GM21786 (cell line): ENCODE results near the gene CRACR2A.

ENCODE experiments used
- ATAC-seq: cut with Tn5 transposase; IDR thresholded peaks from one replicate; pipeline ENCODE4 v1.9.1; 2021; ENCODE audit not compliant: unreplicated experiment

The CRACR2A gene

DNA sequence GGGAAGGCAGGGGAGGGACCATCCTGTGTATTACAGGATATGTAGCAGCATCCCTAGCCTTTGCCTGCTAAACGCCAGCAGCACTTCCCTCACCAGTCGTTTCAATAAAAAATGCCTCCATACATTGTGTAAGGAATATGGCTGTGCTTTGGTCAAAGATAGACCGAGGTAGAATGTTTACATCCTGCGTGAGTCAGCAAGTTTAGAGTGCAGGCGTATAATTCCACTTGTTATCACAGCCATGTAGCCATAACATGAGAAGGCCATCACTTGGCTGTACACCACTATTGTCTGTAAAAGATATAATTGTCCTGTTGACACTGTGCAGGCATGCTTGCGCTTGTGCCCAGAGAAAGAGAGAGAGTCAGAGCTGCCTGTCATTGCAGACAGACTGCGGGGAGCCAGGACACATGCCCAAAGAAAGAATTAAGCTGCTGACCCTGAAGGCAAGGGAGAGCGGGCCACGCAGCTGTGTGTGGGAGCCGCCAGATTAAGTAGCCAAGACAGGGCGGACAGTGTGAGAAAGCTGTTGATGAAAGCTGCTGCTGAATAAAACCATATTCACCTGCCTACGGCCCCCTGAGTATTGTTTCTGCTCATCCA lies 68.4 kb downstream of the CRACR2A start:
- ATAC-seq = no peak

DNA sequence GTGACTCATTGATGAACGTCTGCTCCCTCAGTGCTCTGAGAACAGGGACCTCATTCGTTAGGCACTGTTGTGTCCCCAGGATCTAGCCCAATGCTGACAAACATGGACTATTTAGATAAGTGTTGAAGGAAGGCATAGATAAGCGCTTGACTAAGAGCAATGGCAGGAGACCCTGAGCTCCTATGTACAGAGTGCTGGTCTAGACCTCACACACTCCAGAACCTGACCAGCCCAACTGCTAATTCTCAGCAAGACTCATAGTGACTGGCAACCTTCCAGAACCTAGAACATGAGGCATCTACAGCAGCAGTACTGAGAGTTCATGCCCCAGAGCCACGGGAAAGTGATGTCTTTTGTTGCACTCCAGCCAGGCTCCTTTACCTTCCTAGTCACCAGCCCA lies 69.2 kb downstream of the CRACR2A start:
- ATAC-seq = no peak

- ATAC-seq = no peak
Observed at GRCh38 chr12:3681595-3682061, 71.3 kb downstream of the CRACR2A start.

GRCh38 chr12:3680919-3681594 lies 71.9 kb downstream of the CRACR2A start:
- no peak for ATAC-seq

DNA sequence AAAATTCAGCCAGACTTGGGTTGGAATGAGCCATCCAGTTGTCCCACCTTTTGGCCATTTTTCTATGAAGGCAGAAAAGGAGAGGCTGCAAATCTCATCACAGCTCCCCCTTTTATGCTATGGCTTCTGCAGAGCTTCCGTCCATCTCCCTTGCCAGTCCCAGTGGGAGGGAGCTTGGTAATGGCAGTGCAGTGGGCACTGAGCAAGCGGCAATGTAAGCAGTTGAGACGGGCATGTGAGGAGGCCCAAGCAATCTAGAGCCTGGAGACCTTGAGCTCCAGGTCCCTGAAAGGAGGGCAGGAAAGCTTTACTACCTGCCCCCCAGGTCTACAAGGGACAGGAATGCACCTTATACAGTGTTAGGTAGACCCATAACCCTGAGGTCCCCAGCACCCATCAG lies 73.1 kb downstream of the CRACR2A start:
- no peak for ATAC-seq

- ATAC-seq = no peak
Observed at GRCh38 chr12:3677609-3678008, 75.3 kb downstream of the CRACR2A start.

- ATAC-seq = no peak
Observed at GRCh38 chr12:3673981-3674708, 78.8 kb downstream of the CRACR2A start.

- no peak for ATAC-seq
Observed at GRCh38 chr12:3672113-3672509, 80.8 kb downstream of the CRACR2A start.

DNA sequence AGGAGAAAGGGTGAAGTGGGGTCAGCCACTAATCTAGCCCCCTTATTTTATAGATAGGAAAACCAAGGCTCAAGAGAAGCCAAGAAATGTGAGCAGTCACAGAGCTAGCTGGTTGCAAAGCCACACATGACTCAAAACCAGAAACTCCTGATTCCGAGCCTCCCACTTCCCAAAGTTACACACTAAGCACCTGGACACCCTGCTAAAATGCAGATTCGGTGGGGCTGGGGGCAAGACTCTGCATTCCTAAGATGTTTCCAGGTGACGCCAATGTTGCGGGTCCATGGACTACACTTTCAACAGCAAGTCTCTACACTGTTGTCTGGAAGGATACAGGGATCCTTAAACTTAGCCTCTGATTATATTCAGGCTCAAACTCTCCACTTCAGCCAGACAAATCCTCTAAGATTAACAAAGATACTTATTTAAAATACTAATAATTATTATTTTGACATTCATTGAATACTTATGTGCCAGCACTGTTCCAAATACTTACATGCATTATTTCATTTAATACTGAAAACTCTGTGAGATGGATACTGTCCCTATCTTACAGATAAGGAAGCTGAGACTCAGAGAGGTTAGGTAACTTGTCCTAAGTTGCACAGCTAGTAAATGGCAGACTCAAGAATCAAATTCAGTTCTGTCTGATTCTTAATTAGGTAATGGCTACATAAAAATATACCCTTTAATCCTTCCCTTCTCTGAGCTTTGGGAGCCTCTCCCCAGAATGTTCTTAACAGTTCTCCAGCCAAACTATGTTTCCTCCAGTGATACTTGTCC lies 81.4 kb downstream of the CRACR2A start:
- no peak for ATAC-seq

GRCh38 chr12:3670083-3670620 lies 82.8 kb downstream of the CRACR2A start:
- no peak for ATAC-seq

DNA sequence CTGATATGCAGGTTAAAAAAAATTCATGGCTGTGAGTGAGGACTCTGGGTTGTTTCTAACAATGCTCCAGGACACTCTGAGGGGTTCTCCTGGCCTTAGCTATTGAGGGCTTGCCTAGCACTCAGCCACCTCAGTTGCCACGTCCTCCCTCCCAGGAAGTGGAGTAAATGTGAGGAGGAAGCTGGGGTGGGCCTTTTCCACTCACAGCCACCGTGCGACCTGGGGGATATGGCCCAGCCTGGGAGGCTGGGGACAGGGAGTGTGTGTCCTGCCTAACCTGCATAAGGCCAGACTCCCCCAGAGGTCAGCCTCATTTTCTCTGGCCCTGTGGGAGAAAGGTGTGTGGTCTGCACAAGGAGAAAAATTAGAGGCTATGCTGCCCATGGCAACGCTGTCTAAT lies 83.3 kb downstream of the CRACR2A start:
- no peak for ATAC-seq

GRCh38 chr12:3668479-3669165 lies 84.3 kb downstream of the CRACR2A start:
- ATAC-seq = no peak

- no peak for ATAC-seq
Observed at GRCh38 chr12:3667485-3667884, 85.4 kb downstream of the CRACR2A start.

GRCh38 chr12:3666441-3666840 lies 86.5 kb downstream of the CRACR2A start:
- no peak for ATAC-seq

- no peak for ATAC-seq
Observed at GRCh38 chr12:3662521-3662921, 90.4 kb downstream of the CRACR2A start.

GRCh38 chr12:3661028-3661427 lies 91.9 kb downstream of the CRACR2A start:
- no peak for ATAC-seq

DNA sequence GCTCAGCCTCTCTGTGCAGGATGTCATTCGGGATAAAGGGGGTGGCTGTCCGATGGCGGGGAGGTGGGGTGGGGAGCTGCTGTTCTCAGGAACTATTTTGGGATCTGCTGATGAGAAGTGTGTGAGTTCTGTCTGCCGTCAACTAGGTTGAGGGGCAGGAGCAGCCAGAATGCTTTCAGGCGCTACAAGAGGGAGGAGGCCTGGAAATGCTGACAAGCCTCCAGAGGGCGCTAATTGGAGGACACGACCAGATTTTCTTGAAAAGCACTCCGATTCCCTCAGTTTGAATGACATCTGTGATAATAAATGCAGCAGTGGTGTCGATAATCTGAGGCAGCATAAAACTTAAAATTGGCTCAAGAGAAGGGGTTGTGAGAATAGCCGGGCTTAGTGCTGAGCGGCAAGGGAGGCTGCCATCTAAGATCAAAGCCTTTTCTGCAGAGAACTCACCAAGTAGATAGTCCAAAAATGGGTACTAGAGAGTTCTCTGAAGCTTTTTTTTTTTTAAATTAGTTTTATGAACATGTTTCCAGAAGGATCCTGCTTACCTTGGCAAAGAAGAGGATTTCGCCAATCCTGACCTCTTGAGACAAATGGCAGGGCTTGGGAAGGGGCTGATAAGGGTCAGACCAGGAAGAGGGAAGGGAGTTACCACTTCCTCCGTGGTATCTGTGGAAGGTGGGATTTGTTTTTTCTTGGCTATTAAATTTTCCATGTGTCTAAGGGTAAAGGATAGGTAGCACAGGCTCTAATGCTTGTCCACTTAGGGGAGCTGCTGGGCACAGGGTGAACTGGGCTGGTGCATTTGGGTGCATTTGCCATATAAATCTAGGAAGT lies 94.4 kb downstream of the CRACR2A start:
- ATAC-seq = no peak

DNA sequence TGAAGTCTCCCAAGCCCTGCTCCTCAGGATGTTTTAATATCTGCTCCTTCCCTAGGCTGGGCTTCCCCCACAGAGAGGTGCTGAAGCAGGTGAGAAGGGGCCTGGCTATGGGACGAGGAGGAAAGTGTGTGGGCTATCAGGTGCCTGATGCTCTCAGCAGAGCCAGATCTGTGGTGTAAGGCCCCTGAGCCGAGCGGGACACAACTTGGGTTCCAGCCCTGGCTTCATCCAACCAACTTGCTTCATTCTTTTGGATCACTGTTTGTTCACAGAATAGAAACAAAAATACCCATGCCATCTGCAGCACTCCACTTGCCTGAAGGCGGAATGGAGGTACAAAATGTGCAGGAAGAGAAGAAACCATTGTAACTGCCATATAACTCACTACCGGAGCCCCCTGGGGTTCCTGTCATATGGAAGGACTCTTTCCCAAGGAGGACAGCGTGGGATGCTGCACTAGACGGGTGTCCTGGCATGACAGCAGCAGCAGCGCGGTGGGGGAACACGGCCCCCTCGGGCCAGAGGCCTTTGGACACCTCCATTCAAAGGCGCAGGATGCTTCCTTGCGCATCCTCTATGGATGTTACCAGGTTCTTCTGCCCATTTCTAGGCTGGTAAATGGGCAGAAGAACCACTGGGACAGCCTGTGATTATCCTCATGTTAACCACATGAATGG lies 95.8 kb downstream of the CRACR2A start:
- no peak for ATAC-seq

- no peak for ATAC-seq
Observed at GRCh38 chr12:3655328-3655900, 97.5 kb downstream of the CRACR2A start.
